GM11168 (cell line): ENCODE measurements around the gene EXD3.
"Not testable (repeated sequence)": the region's sequence is repeated elsewhere in the genome, so short reads cannot be mapped to it uniquely, and the experiment has no call there.

Source experiments
- in situ Hi-C: fragments of 300-500 bp; cut with MboI; formaldehyde crosslinking; loops from one replicate; pipeline ENCODE4 v1.12.0; 2022; ENCODE audit warnings: low sequenced_read_pairs; ENCODE audit not compliant: unreplicated experiment

The EXD3 gene, protein sequence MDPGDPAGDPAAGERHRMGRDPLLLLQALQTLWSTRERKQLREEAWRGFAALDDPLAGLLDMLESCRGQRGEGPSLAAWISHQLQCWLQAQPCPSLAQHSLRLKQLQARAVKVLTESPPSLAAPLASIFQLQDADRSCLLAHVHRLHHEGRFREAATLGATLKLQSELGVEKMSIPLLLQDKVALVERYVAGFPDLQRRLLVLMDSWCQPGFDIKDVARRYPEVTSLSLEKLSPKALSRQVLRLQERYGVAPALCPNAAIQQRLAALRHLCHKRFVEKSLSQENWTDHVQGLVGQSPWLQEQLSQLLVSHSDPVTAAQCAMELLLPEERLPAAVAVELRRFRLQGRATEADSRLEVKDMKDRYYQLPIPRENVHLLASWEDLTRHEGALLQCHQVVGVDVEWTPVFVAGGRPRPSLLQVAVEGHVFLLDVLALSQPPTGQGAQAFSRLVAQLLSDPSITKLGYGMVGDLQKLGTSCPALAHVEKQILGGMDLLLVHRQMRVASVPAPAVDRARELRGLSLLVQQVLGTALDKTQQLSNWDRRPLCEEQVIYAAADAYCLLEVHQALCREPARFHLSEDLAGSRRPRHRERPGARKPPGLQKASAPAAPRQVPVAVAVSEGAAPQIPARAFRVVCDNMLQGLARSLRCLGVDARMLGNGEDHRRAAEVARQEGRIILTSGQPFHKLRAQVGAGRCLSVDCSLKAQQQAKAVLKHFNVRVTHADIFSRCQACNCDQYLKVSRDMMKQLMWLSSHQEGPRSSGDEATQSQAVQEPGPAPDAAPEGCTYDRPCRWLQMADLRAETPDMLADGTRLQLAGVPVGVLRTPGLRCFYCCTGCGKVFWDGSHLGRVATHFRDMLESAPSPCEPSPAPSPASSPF

DNA sequence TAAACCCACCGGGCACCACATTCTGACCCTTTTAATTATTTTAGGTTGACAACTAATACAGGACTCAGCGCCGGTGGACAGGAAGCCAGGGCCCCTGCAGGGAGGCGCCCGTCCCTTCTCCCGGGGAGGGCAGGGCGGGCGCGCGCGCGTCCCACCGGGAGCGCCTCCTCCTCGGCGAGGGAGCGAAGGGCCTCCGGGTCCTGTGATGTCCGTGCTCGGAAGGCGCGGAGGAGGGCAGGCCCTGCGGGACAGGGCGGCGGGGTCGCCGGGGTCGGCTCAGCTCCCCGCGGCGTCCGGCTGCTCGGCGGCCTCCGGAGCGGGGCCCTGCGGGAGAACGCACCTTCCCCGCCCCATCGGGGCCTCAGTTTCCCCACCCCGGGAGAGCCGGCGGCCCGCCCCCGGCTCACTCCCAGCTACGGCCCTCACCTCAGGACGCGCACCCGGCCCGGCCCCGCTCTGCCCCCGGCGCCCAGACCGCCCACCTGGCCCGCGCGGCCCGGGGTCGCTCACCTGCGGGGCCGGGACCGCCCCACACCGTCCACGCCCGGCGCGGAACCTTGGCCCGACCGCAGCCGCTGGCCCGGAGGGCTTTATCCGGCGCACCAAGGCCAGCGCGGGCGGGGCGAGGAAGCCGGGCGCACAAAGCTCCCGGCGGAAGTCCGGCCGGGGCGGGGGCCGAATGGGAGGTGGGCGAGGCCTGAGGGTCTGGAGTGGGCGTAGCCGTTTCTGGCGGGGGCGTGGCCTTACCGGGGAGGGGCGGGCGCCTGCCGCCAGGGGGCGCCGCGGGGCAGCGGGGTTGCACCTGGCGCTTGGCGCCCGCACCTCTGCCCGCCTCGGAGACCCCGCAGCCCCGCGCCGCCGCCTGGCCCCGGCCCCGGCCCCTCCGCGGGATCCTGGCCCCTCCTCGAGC is at the start of gene EXD3, which contains the start of gene NOXA1:
Gene EXD3 (minus strand): TSS at position 559 of the 910 bp plus-strand sequence. CDS start 27,805 bp downstream, outside the sequence.
Gene NOXA1 (plus strand): TSS at position 790 of the 910 bp plus-strand sequence. CDS start 137 bp downstream, outside the sequence.
- in situ Hi-C loops = loop anchor here (25.0 kb wide), 1 partner anchor 311 kb away; the partner anchor contains the start of gene DPP7

DNA sequence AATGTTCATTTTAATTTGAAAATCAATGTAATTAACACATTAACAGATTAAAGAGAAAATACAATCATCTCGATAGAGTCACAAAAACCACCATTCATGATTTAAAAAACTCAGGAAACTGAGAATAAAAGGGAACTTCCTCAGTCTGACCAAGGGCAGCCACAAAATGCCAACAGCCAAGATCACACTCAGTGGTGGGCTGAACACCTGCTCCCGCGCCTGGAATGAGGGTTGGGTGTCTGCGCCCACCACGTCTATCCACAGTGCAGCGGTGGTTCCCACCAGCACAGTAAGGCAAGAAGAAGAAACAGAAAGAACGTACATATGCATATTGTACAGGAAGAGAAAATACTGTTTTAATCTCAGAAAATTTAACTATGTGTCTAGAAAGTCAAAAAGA is 47.8 kb upstream of the EXD3 start:
- in situ Hi-C loops = no loop called here

DNA sequence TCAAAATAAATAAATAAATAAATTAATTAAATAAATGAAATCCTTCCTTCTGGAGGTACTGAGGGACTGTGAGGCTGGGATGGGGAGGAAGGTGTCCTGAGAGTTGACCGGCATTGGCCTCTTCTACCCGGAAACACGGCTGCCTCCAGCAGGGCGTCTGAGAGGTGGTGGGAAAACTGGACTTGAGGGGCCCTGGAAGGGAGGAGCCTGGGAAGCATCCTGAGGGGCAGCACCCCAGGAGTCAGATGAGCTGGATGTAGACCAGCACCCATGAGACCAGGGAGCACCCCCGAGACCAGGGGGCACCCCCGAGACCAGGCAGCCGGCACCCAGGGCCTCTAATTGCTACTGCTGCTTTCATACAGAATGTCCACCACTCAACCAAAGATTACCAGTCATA is 44.9 kb upstream of the EXD3 start:
- in situ Hi-C loops = no loop called here

DNA sequence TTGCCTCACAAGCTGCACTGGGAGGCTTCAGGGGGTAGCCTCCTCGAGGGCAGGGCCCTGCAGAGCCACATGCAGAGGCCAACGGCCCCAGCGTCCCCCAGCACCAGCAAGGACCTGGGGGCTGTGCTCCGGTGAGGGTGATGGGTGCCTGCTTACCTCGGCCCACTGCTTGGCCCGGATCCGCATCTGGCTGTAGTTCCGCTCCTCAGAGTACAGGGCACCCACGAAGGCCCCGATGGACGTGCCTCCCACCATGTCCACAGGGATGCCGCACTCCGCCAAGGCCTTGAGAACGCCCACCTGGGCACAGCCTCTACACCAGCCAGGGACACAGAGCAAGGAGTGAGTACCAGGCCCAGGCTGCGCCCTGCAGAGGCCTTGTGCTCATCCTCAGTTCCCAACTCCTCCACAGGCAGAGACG is 44.2 kb upstream of the EXD3 start:
- in situ Hi-C loops = no loop called here

DNA sequence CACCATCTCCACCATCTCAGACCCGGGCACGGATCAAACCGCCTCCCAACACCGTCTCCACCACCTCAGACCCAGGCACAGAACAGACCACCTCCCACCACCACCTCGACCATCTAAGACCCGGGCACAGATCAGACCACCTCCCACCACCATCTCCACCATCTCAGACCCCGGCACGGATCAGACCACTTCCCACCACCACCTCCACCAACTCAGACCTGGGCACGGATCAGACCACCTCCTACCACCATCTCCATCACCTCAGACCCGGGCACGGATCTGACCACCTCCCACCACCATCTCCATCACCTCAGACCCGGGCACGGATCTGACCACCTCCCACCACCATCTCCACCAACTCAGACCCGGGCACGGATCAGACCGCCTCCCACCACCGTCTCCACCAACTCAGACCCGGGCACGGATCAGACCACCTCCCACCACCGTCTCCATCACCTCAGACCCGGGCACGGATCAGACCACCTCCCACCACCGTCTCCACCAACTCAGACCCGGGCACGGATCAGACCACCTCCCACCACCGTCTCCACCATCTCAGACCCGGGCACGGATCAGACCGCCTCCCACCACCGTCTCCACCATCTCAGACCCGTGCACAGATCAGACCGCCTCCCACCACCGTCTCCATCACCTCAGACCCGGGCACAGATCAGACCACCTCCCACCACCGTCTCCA is 43.6 kb upstream of the EXD3 start:
- in situ Hi-C loops = not testable (repeated sequence)

DNA sequence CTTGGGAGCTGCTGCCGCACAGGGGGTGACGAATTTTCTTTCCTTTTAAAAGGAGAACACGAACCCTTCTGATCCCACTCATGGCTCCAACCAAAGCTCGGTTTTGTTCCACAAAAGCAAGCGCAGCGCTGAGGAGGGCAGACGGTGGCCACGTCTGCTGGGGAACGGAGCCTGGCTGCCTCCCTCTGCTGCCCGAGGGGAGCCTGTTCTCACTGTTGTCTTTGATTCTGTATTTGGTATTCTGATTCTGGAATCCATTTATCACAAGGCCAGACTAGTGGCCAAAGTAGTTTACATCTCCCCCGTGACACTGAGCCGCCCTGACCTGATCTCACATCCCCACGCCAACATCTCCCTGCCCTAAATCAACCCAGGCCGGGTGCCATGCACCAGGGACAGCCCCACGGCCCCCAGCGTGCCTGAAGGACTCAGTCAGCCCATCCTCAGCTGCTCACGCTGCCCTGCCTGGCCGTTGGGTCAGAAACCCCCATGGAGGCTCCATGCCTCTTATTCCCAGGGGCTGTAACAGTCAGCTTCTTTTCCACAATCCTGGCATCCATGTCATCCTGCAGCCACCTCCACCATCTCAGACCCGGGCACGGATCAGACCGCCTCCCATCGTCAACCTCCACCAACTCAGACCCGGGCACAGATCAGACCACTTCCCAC is 42.9 kb upstream of the EXD3 start:
- in situ Hi-C loops = no loop called here

DNA sequence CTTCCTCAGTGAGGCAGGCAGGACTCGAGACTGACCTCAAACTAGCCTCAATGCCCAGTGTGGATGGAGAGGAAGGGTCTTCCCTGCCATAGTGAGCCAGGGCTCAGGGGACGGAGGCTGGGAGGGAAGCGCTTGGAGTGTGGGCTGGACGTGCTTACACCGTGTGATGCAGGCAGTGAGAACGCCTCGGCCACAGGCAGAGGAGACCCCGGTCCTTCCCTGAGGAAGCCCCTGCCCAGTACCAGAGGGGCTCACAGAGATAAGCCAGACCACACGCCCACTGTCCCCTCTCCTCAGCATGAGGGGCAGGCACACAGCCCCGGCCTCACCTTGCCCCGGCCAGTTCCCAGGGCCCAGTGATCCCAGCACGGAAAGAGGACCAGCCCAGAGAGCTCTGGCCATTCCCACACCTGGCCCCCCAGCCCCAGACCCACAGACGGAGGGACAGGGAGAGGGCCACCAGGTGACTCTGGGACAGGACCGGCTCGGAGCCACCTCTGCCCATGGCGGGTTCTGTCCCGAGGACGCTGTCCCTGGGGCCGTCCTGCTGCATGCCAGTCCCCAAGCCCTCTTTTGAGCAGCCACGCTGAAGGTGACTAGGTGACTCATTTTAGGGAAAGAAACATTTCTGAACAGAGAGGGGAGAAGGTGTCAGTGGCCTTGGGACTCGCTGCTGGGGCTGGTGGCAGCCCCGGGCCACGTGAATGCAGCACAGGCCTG is 42.2 kb upstream of the EXD3 start:
- in situ Hi-C loops = no loop called here

DNA sequence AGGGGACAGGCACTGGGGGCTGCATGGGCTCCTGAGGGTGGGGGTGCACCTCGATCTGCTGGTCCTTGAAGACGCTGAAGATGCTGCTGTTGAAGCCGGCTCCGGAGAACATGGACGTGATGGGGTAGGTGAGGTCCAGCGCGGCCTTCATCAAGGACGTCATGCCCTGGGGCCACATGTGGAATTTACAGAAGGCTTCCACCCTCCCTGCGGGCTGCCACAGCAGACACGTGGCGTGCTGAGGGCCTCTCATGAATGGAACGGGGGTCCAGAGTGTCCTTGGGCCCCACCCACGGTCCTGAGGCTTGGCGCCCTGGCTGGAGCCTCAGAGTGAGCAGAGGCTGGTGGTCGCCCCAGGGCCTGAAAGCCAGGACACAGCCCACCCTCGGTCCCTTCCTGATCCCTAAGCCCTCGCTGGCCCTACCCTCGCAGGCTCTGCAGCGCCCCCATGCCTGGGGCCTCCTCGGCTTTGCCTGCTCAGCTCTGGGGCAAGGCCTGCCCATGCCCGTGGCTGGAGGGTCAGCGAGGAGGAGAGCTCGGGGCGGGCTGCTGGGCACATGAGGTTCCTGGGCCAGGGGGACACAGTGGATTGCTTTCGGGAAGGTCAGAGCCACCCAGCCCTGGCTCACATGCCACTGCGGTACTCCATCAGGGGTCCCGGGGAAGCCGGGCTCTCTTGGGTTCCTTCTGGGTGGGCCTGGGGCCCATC is 41.5 kb upstream of the EXD3 start:
- in situ Hi-C loops = no loop called here

DNA sequence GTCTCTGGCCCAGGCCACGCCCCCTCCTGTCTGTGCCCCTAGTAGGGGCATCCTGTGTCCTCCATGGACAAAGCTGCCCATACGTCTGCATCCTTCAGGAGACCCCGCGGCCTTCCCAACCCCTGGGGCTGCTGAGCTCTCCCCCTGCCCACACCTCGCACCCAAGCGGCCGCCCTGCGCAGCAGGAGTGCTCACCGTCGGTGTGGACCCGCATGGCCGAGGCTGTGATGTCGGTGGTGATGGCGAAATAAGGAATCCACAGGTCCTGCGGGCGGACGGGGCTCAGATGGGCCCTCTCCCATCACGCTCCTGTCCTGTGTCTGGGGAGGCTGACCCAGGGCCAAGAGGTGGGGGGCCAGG is 40.9 kb upstream of the EXD3 start:
- in situ Hi-C loops = no loop called here

DNA sequence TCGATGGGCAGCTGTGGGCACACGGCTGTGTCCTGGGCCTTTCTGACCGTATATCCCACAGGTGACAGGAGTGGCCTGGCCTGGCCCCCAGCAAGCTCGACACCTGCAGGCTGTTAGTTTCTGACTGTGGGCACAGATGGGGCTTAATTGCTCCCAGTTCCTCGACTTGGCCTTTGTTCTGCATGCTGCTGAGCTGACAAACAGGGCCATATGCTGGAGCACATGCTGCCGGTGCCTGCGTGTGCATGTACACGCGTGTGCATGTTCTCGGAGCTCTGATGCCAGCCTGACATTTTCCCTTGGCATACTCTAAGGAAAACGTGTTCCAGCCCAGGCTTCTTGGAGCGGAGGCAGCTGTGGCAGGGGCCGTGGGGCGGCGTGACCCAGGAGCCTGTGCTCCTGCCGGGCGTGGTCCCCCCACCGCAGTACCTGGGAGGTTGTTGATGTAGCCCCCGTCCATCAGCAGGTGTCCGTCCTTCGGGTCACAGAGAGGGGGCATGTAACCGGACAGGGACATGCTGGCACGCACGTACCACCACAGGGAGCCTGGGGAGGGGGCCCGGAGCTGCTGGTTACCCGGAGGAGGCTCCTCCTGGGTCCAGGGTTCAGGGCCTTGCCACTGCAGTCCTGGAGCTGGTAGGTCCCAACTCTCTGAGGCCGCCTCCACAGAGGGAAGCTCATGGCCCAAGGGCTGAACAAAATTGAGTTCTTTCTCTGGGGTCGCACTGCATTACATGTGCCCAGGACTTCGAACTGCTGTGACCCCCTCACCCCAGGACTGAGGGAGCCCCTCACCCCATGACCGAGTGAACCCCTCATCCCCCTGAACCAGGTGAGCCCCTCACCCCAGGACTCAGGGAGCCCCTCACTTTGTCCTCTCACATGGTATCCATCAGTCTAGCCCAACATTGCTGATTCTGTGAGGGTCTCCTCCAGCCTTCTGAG is 40.3 kb upstream of the EXD3 start:
- in situ Hi-C loops = no loop called here

DNA sequence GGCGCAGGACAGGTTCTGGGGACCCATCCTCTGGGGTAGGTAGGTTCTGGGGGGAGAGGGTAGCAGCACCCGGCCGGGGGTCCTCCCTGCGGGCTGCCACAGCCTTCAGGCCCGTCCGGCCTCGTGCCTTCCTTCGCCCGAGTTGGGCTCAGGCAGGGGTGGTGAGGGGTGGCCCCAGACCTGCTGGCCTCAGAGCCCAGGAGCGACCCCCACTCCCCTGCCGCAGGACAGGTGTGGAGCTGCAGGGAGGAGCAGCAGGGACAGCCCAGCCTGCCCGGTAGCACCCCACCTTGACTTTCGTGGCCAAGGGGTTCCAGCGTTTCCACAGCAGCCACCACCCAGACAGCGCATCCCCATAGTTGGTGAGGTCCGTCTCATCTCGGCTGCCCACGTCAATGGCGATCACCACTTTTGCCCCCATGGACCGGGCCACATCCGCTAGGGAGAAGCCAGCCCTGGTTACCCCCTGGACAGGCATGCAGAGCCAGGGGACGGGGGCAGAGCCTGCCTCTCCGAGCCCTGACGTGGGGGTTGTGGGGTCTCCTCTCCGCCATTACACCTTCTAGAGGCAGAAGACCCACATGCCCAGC is 39.5 kb upstream of the EXD3 start:
- in situ Hi-C loops = no loop called here

DNA sequence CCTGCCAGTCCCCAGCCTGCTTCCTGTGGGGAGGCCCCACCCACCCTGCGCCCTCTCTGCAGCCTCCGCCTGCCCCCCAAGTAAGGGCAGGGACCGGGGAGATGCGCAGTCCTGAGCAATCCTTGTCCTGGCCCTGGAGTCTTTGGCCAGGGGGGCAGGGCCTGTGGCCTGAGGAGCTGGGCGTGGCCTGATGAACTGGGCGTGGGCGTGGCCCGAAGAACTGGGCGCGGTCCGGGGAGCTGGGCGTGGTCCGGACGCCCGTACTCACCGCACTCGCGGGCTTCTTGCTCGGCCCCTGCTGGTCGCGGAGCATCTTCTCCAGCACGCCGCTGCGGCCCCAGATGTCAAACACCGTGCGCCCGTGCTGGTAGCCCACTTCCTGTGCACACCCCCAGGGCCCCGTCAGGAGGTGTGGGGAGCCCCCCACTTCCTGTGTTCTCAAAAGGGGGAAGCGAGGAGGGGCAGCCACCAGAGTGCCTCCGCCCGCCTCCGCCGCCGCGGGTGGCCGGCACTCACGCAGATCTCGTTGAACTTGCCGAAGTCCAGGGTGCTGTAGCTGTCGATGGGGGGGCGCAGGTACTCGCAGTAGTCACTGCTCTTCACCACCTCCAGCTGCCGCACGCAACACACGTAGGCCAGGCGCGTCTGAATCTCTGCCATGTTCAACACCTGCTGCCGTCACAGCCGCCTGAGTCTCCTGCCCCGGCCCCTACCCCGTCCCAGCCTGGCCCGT is 38.9 kb upstream of the EXD3 start:
- in situ Hi-C loops = no loop called here

DNA sequence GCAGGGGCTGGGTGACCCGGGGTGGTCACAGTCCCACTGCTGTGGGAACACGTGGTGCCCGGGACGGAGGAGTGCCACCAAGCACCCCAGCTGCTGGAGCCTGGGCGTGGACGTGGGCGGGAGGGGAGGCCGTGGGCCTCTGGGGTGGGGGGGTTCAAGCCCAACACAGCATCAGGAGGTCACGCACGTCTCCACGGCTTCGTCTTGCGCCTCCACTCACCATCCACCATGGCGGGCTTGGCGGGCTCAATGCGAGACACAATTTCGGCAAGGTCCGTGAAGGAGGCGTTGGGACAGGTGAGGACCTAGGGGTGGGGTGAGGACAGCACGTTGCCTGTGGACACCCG is 38.3 kb upstream of the EXD3 start:
- in situ Hi-C loops = no loop called here

DNA sequence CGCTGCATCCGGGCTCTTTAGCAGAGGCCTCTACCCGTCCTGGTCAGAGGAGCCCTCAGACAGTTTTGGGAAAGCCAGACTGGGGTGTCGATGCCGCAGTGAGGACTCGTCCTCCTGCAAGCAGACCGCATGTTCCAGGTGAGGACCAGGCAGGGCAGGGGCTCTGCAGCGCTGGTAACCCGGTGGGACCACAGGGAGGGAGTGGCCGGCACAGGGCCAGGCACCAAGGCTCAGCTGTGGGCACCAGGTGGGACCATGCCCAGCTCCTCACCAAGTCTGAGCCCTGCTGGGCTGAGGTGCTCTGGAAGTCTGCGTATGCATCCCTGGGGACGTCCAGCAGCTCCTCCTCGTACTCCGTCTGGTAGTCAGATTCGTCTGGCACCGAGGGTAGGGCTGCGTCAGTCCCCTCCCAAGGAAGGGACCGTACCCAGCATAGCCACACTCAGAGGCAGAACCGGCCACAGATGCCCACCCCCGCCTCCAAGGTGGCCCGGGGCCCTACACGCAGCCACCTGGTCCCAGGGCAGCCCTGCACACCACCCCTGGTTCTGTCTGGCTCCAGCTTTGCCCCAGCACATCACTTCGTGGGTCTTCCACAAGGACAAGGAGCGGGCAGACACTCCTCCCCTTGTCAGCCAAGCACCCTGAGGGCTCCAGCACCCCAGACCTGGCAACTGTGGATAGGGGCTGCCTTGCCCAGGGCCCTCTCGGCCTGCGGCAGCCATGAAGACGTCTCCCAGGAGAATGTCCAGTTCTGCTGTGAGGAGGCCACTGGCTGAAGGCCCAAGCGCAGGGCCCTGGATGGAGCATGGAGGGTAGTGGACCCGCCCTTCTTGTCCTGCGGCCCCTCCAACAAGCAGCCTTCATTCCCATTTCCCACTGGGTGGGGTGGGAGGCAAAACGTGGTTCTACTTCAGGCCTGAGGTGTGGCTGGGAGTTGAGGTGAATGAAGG is 37.7 kb upstream of the EXD3 start:
- in situ Hi-C loops = no loop called here
